Measurements from ENCODE around the gene ZNF219. TPM values are rescaled to one million over a fixed set of nuclear protein-coding genes. Genes with fewer than 3 reads are reported as not detected.

The ZNF219 gene
- polyA plus RNA-seq, 3 donors, result 0.49 to 7.2 (median 0.68) TPM

GRCh38 chr14:21106498-21107282 is 8.2 kb upstream of the ZNF219 start:
- Histone ChIP-seq H4K20me1 (ENCODE audit: insufficient read depth, low read length) (no peaks in the 10 kb centered on the region), H3K27ac (ENCODE audit: low read depth in 1 of 2, low read length in 2 of 2) (peak overlapping the region; percentile 74 to 98), H3K9ac (ENCODE audit: insufficient read depth, low read length, poor library complexity, severe bottlenecking) (peak overlapping the region; percentile 17), H3K27me3 (ENCODE audit: control insufficient read depth in 2 of 2, insufficient read depth in 2 of 2, low read length in 2 of 2) (no peaks in the 10 kb centered on the region), H3K9me3 (replicated peaks in 1 of 2; ENCODE audit: control insufficient read depth in 1 of 2, insufficient read depth in 1 of 2, low read length in 2 of 2) (no peaks in the 10 kb centered on the region), H3K4me3 (replicated peaks in 1 of 3; ENCODE audit: low read depth in 2 of 3, low read length in 3 of 3) (peak overlapping the region in 1 of 3 experiments; percentile 84), H2AFZ (ENCODE audit: insufficient read depth, low read depth, low read length, poor library complexity, severe bottlenecking) (peak overlapping the region; percentile 65), H3K4me1 (ENCODE audit: control insufficient read depth in 1 of 2, insufficient read depth in 2 of 2, low read length in 2 of 2) (peaks cover 48 to 52% of the 10 kb centered on the region in 2 donors), H3K36me3 (replicated peaks in 1 of 2; ENCODE audit: control insufficient read depth in 1 of 2, insufficient read depth in 2 of 2, low read length in 2 of 2) (no peaks in the 10 kb centered on the region), H3K4me2 (replicated peaks; ENCODE audit: extremely low read depth, low read length, poor library complexity, severe bottlenecking) (peak overlapping the region; percentile 71), H3K79me2 (ENCODE audit: insufficient read depth, low read length) (no peaks in the 10 kb centered on the region)
- Mint-ChIP-seq H3K27me3 (ENCODE audit: low read depth in 3 of 3) (peaks cover 0 to 2% (median under 1%) of the 10 kb centered on the region in 3 donors), H3K9me3 (no peaks in the 10 kb centered on the region), H3K36me3 (no peaks in the 10 kb centered on the region), H3K4me3 (peak overlapping the region; percentile 61 to 68), H3K4me1 (peaks cover 54% of the 10 kb centered on the region), H3K27ac (peak overlapping the region; percentile 97 to 99 (median 98))
- peak; percentile 86 for TF ChIP-seq CTCF (IDR thresholded peaks at IDR 0.05)
- DNase-seq, result peak; percentile 72 to 78 (median 75)
- 13% methylated on average over 8 of the region's 11 CpGs for WGBS (ENCODE audit: insufficient coverage)
- intact Hi-C loops (cut with micrococcal nuclease), result loop anchor here (2.0 to 10.0 kb wide), 5 partner anchors 14 to 642 kb away; partner anchors contain the start of genes ANG (in 1 of the 2), PIP4P1 (in 1 of the 2), PNP (in 1 of the 2) and RNASE4 (in 1 of the 2)

- Mint-ChIP-seq H3K27ac (peak overlapping the region; percentile 97 to 99 (median 98)), H3K36me3 (no peaks in the 10 kb centered on the region), H3K9me3 (no peaks in the 10 kb centered on the region), H3K4me1 (peaks cover 49% of the 10 kb centered on the region), H3K27me3 (ENCODE audit: low read depth in 3 of 3) (peaks cover 0 to 3% (median 3%) of the 10 kb centered on the region in 3 donors), H3K4me3 (peak overlapping the region; percentile 61 to 68)
- Histone ChIP-seq H3K79me2 (ENCODE audit: insufficient read depth, low read length) (no peaks in the 10 kb centered on the region), H3K27ac (ENCODE audit: low read depth in 1 of 2, low read length in 2 of 2) (peak overlapping the region; percentile 74 to 98), H3K36me3 (replicated peaks in 1 of 2; ENCODE audit: control insufficient read depth in 1 of 2, insufficient read depth in 2 of 2, low read length in 2 of 2) (no peaks in the 10 kb centered on the region), H3K4me3 (replicated peaks in 1 of 3; ENCODE audit: low read depth in 2 of 3, low read length in 3 of 3) (peak overlapping the region in 1 of 3 experiments; percentile 84), H2AFZ (ENCODE audit: insufficient read depth, low read depth, low read length, poor library complexity, severe bottlenecking) (peak overlapping the region; percentile 65), H4K20me1 (ENCODE audit: insufficient read depth, low read length) (no peaks in the 10 kb centered on the region), H3K4me2 (replicated peaks; ENCODE audit: extremely low read depth, low read length, poor library complexity, severe bottlenecking) (peak overlapping the region; percentile 71), H3K9me3 (replicated peaks in 1 of 2; ENCODE audit: control insufficient read depth in 1 of 2, insufficient read depth in 1 of 2, low read length in 2 of 2) (no peaks in the 10 kb centered on the region), H3K9ac (ENCODE audit: insufficient read depth, low read length, poor library complexity, severe bottlenecking) (peak overlapping the region; percentile 17), H3K27me3 (ENCODE audit: control insufficient read depth in 2 of 2, insufficient read depth in 2 of 2, low read length in 2 of 2) (no peaks in the 10 kb centered on the region), H3K4me1 (ENCODE audit: control insufficient read depth in 1 of 2, insufficient read depth in 2 of 2, low read length in 2 of 2) (peaks cover 42 to 47% of the 10 kb centered on the region in 2 donors)
- WGBS (ENCODE audit: insufficient coverage), result no CpG with 5 or more reads among the region's 4 CpGs
- TF ChIP-seq CTCF (IDR thresholded peaks at IDR 0.05), result no peak
- peak; percentile 67 to 82 (median 80) for DNase-seq
- intact Hi-C loops (cut with micrococcal nuclease), result loop anchor here (2.0 to 10.0 kb wide), 5 partner anchors 13 to 641 kb away; partner anchors contain the start of genes ANG (in 1 of the 2), PIP4P1 (in 1 of the 2), PNP (in 1 of the 2) and RNASE4 (in 1 of the 2)
These were observed 7.7 kb upstream of the ZNF219 start for GRCh38 chr14:21106176-21106497.
